Suprapubic skin (tissue), 4 donors: ENCODE data around the gene KCNB1. TPM values are rescaled to one million over a fixed set of nuclear protein-coding genes. Genes with fewer than 3 reads are reported as not detected.
"Not testable (repeated sequence)": the region's sequence is repeated elsewhere in the genome, so short reads cannot be mapped to it uniquely, and the experiment has no call there.

ENCODE experiments used
- DNase-seq, 2 donors: peaks; one replicate each; pipeline ENCODE4 v3.0.0-alpha.2; 2019; ENCODE audit warnings: low spot score in 2 of 2
- H3K27ac ChIP-seq: fragments of 200-600 bp; sonication (generic); one replicate; pipeline ENCODE4 v1.5.1; 2019
- H3K27me3 ChIP-seq: fragments of 200-600 bp; sonication (generic); one replicate; pipeline ENCODE4 v1.5.1; 2019
- H3K36me3 ChIP-seq: fragments of 200-600 bp; sonication (generic); one replicate; pipeline ENCODE4 v1.5.1; 2019
- H3K4me1 ChIP-seq: fragments of 200-600 bp; sonication (generic); one replicate; pipeline ENCODE4 v1.5.1; 2019
- H3K4me3 ChIP-seq: fragments of 200-600 bp; sonication (generic); one replicate; pipeline ENCODE4 v1.5.1; 2019; ENCODE audit warnings: mild to moderate bottlenecking
- H3K9me3 ChIP-seq: fragments of 200-600 bp; sonication (generic); one replicate; pipeline ENCODE4 v1.5.1; 2019
- CTCF ChIP-seq, 2 donors: fragments of 200-600 bp in 1 of 2; fragments of 450-650 bp in 1 of 2; sonication (generic) in 1 of 2; IDR thresholded peaks; one replicate each; pipeline ENCODE4 v1.5.1; 2016 to 2019; ENCODE audit warnings: antibody characterized with exemption in 2 of 2, mild to moderate bottlenecking in 1 of 2, moderate library complexity in 1 of 2
- EP300 ChIP-seq: sonication (generic); formaldehyde crosslinking; IDR thresholded peaks from one replicate; pipeline ENCODE4 v1.6.1; 2017; ENCODE audit warnings: antibody characterized with exemption
- POLR2A ChIP-seq, 2 donors: fragments of 450-650 bp; IDR thresholded peaks; one replicate each; pipeline ENCODE4 v1.6.1; 2017; ENCODE audit warnings: antibody characterized with exemption in 2 of 2, mild to moderate bottlenecking in 2 of 2, moderate library complexity in 2 of 2
- POLR2AphosphoS5 ChIP-seq, 3 donors: sonication (generic); formaldehyde crosslinking; IDR thresholded peaks; one replicate each; pipeline ENCODE4 v1.6.1; 2017; ENCODE audit warnings: antibody characterized with exemption in 3 of 3
- WGBS: methylation state at CpG from one replicate; pipeline ENCODE4 v1.1.5; 2018; 5-methylcytosine and 5-hydroxymethylcytosine counted together
- total RNA-seq, 4 donors: library from RNA; depleted of rRNA; stranded (reverse); fragments of >200 nt; gene quantifications; one replicate each; pipeline ENCODE4 v1.1.0, GENCODE V29; 2016

The KCNB1 gene
- total RNA-seq, 4 donors from 2014 or later: 0.91 to 4.0 (median 2.3) TPM

GRCh38 chr20:49412953-49413352, 69.5 kb downstream of the KCNB1 start:
- DNase-seq: no peak
- Histone ChIP-seq H3K4me1 (no peaks in the 10 kb centered on the region), H3K36me3 (no peaks in the 10 kb centered on the region), H3K27ac (no peak overlapping the region), H3K9me3 (no peaks in the 10 kb centered on the region), H3K4me3 (no peak overlapping the region), H3K27me3 (peaks cover 21% of the 10 kb centered on the region)
- 88% methylated on average over 6 of the region's 6 CpGs for WGBS
- no peak for TF ChIP-seq POLR2AphosphoS5 (IDR thresholded peaks at IDR 0.05)
- no peak for TF ChIP-seq POLR2A (IDR thresholded peaks at IDR 0.05)
- no peak for TF ChIP-seq CTCF (IDR thresholded peaks at IDR 0.05)
- no peak for TF ChIP-seq EP300

DNA sequence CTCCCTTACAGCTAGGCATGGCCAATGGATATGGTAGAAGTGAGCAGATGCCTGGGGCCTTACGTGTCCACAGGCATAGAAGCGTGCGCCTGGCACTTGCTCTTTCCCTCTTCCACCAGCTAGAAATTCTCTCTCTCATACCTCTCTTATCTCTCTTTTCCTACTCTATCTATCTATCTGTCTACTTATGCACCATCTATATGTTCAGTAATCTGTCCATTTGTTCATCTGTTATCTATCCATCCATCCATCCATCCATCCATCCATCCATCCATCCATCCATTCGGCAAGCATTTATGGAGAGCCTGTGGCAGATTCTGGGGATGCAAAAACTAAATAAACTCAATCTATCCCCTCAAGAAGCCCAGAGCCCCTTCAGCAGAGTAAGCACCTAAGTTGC, 70.2 kb downstream of the KCNB1 start:
- Histone ChIP-seq H3K27ac (no peak overlapping the region), H3K27me3 (peaks cover 21% of the 10 kb centered on the region)

DNA sequence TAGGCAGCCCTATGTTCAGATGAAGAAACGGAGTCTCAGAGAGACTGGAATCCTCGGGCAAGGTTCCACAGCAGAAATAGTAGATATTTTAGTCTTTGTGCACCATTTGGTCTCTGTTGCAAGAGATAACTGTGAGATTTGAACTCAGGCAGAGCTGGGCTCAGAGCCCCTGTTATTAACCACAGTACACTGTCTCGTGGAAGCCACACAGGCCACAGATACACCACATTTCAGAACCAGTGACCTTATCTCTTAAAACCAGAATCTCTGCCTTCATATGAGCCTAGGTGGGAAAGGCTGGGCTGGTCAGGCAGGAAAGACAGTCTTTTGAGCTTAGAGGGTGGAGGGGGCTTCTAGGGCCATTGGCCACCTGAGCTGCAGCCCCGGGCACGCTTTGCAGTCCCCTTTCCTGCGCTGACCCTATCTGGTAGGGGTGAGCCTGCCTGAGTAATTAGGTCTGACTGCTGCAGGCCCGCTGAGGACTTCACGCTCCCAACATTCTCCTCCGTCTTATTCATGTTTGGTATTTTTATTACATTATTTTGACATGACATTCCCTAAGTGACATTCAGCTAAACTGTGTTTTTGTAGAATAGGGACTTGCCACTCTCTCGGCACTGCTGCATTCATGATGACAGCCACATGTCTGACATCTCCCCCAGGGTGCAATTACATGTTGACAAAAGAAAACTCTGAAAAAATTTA, 71.1 kb downstream of the KCNB1 start:
- Histone ChIP-seq H3K4me1 (no peaks in the 10 kb centered on the region), H3K27ac (no peak overlapping the region), H3K27me3 (peaks cover 21% of the 10 kb centered on the region), H3K36me3 (no peaks in the 10 kb centered on the region), H3K9me3 (no peaks in the 10 kb centered on the region), H3K4me3 (no peak overlapping the region)
- DNase-seq: no peak
- no peak for TF ChIP-seq CTCF (IDR thresholded peaks at IDR 0.05)
- TF ChIP-seq EP300: no peak
- no peak for TF ChIP-seq POLR2AphosphoS5 (IDR thresholded peaks at IDR 0.05)
- TF ChIP-seq POLR2A (IDR thresholded peaks at IDR 0.05): no peak
- WGBS: 77% methylated on average over 8 of the region's 10 CpGs

More for the DNA sequence above, 70.2 kb downstream of the KCNB1 start:
- DNase-seq: no peak
- Histone ChIP-seq H3K4me3 (no peak overlapping the region), H3K36me3 (no peaks in the 10 kb centered on the region), H3K4me1 (no peaks in the 10 kb centered on the region), H3K9me3 (no peaks in the 10 kb centered on the region)
- 85% methylated on average over 4 of the region's 4 CpGs for WGBS
- TF ChIP-seq POLR2AphosphoS5 (IDR thresholded peaks at IDR 0.05): no peak
- no peak for TF ChIP-seq EP300
- TF ChIP-seq CTCF (IDR thresholded peaks at IDR 0.05): no peak
- no peak for TF ChIP-seq POLR2A (IDR thresholded peaks at IDR 0.05)

GRCh38 chr20:49409975-49410621, 72.4 kb downstream of the KCNB1 start:
- DNase-seq, H3K36me3 ChIP-seq, H3K4me3 ChIP-seq, H3K27ac ChIP-seq, H3K4me1 ChIP-seq, H3K9me3 ChIP-seq: not testable (repeated sequence)
- WGBS: 55% methylated on average over 5 of the region's 5 CpGs
- H3K27me3 ChIP-seq: peaks cover 21% of the 10 kb centered on the region

GRCh38 chr20:49409302-49409974, 73.0 kb downstream of the KCNB1 start:
- no peaks in the 10 kb centered on the region for H3K36me3 ChIP-seq
- H3K27me3 ChIP-seq: peaks cover 20% of the 10 kb centered on the region
- no peak overlapping the region for H3K27ac ChIP-seq
- no peak for DNase-seq
- no peak for TF ChIP-seq CTCF (IDR thresholded peaks at IDR 0.05)
- TF ChIP-seq POLR2A (IDR thresholded peaks at IDR 0.05): no peak
- TF ChIP-seq POLR2AphosphoS5 (IDR thresholded peaks at IDR 0.05): no peak
- TF ChIP-seq EP300: no peak
- WGBS: 83% methylated on average over 13 of the region's 13 CpGs
- H3K4me1 ChIP-seq: no peaks in the 10 kb centered on the region
- no peaks in the 10 kb centered on the region for H3K9me3 ChIP-seq
- no peak overlapping the region for H3K4me3 ChIP-seq
